IPS DF 4.7 (cell line): Measurements from ENCODE around the gene SLC17A3.

ENCODE experiments used
- DNase-seq: peaks from one replicate; pipeline ENCODE4 v3.0.0-alpha.2; 2013; ENCODE audit warnings: low spot score; ENCODE audit errors: extremely low read depth

The SLC17A3 gene, protein sequence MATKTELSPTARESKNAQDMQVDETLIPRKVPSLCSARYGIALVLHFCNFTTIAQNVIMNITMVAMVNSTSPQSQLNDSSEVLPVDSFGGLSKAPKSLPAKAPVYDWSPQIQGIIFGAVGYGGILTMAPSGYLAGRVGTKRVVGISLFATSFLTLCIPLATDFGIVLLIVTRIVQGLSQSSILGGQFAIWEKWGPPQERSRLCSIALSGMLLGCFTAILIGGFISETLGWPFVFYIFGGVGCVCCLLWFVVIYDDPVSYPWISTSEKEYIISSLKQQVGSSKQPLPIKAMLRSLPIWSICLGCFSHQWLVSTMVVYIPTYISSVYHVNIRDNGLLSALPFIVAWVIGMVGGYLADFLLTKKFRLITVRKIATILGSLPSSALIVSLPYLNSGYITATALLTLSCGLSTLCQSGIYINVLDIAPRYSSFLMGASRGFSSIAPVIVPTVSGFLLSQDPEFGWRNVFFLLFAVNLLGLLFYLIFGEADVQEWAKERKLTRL

GRCh38 chr6:25874118-25874517, at the start of gene SLC17A3:
SLC17A3 (minus strand) TSS chr6:25874243; CDS start chr6:25868387, 5,856 bp downstream.
- no peak for DNase-seq

- no peak for DNase-seq
Observed at GRCh38 chr6:25922301-25922700, 48.3 kb upstream of the SLC17A3 start.

GRCh38 chr6:25921525-25922203, 47.6 kb upstream of the SLC17A3 start:
- no peak for DNase-seq

GRCh38 chr6:25919657-25920056, 45.6 kb upstream of the SLC17A3 start:
- DNase-seq, result no peak

DNA sequence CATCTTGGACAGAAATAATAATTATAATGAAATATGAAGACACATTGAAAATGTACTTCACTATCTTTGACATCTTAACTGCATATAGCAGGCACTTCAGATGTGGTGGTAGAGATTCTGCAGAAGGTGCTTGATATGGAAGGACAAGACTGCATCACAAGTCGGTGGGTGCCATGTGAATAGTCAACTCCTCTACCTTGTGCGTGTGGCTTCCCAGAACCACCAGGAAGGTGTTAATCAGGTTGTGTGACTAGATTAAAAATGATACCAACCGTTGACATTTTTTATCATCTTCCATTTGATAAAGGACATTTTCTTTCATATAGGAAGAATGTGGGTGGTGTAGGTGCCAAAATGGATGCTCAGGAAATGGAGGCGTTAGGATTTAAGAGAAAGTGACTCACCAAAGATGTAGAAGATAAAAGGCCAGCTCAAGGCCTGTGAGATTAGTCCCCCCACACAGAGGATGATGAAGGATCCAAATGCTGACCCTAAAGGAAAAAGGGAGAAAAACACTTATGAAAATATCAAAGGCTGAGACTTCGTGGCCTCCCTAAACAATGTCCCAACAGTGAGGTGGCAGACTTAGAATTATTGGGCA, 44.1 kb upstream of the SLC17A3 start:
- DNase-seq, result no peak

- DNase-seq, result no peak
Observed at GRCh38 chr6:25916789-25917490, 42.9 kb upstream of the SLC17A3 start.

DNA sequence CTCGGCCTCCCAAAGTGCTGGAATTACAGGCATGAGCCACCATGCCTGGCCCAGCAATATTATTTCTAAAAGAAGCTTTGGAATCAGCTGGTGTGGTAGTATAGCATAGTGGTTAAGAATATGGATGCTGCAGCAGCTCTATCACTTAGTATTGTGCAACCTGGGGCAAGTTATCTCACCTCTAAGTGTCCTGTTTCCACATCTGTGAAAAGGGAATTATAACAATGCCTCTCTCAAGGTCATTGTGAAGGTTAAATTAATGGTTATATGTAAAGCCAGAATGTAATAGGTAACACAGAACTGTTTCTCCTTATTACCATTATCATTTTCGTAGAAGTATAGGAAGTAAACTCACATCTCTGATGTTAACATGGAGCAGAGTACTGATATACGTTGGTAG, 42.3 kb upstream of the SLC17A3 start:
- DNase-seq, result no peak

- DNase-seq, result no peak
Observed at GRCh38 chr6:25913741-25914140, 39.7 kb upstream of the SLC17A3 start.

- no peak for DNase-seq
Observed at GRCh38 chr6:25911351-25911750, 37.3 kb upstream of the SLC17A3 start.

GRCh38 chr6:25907475-25908014, 33.5 kb upstream of the SLC17A3 start:
- DNase-seq, result no peak

GRCh38 chr6:25903467-25904099, 29.5 kb upstream of the SLC17A3 start:
- DNase-seq, result no peak

GRCh38 chr6:25902071-25902470, 28.0 kb upstream of the SLC17A3 start:
- no peak for DNase-seq

- no peak for DNase-seq
Observed at GRCh38 chr6:25900843-25901242, 26.8 kb upstream of the SLC17A3 start.

- no peak for DNase-seq
Observed at GRCh38 chr6:25899580-25900408, 25.8 kb upstream of the SLC17A3 start.

DNA sequence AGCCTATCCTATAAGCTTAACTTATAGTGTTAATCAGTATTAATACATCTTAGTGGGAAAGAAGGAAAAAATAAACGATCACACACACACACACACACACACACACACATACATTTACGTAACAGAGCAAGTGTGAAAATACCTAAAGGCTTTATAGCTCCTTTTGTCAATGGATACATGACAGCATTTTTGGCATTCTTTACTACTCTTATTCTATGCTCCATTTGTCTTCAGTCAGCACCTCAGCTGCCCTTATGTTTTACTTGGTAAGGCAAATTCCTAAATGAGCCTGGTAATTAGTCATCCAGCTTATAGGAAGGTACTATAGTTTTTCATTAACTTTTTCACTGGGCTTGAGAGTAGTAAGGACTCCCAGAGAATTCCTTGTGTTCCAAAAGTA, 25.1 kb upstream of the SLC17A3 start:
- DNase-seq, result no peak

GRCh38 chr6:25898289-25898977, 24.4 kb upstream of the SLC17A3 start:
- DNase-seq, result no peak

- DNase-seq, result no peak
Observed at GRCh38 chr6:25896252-25896651, 22.2 kb upstream of the SLC17A3 start.

- DNase-seq, result no peak
Observed at GRCh38 chr6:25895771-25896170, 21.7 kb upstream of the SLC17A3 start.

DNA sequence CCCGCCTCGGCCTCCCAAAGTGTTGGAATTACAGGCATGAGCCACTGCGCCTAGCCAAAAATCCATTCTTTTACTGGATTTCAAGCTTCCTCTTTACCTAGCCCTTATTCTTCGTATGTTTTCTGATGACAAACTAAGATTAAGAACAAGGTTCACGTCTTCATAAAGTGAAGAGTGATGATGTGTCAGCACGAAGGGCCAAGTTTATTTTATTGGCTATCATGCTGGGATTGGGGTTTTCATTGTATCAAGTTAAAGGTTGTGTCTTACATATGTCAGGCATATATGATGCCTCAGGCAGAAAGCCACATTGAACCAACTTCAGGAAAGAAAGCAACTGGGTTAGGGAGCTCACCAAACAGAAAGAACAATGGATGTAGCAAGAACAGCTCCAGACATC, 19.7 kb upstream of the SLC17A3 start:
- no peak for DNase-seq
